Skeletal muscle tissue (tissue), 4 donors: ENCODE results near the gene ESRRA. TPM values are rescaled to one million over a fixed set of nuclear protein-coding genes. Genes with fewer than 3 reads are reported as not detected.
"Not testable (repeated sequence)": the region's sequence is repeated elsewhere in the genome, so short reads cannot be mapped to it uniquely, and the experiment has no call there.

Experiments
- H3K27ac ChIP-seq: one replicate; pipeline ENCODE4 v1.7.0; 2013; ENCODE audit warnings: mild to moderate bottlenecking, low read depth, low read length, inconsistent platforms
- H3K27me3 ChIP-seq, 3 donors: one replicate each; pipeline ENCODE4 v1.7.0; 2013; ENCODE audit warnings: low read length in 3 of 3; ENCODE audit not compliant: control insufficient read depth in 3 of 3, insufficient read depth in 3 of 3
- H3K36me3 ChIP-seq, 3 donors: one replicate each; pipeline ENCODE4 v1.7.0; 2013; ENCODE audit warnings: low read length in 3 of 3; ENCODE audit not compliant: control insufficient read depth in 3 of 3, insufficient read depth in 3 of 3
- H3K4me1 ChIP-seq, 3 donors: one replicate each; pipeline ENCODE4 v1.7.0; 2013; ENCODE audit warnings: low read length in 3 of 3, mild to moderate bottlenecking in 3 of 3; ENCODE audit not compliant: control insufficient read depth in 3 of 3, insufficient read depth in 3 of 3
- H3K4me3 ChIP-seq, 3 donors: one replicate each; pipeline ENCODE4 v1.7.0; 2013; ENCODE audit warnings: low read length in 3 of 3
- H3K9ac ChIP-seq, 3 donors: one replicate each; pipeline ENCODE4 v1.7.0; 2013; ENCODE audit warnings: low read length in 3 of 3, mild to moderate bottlenecking in 3 of 3, moderate library complexity in 2 of 3, low read depth in 1 of 3
- H3K9me3 ChIP-seq, 3 donors: one replicate each; pipeline ENCODE4 v1.7.0; 2013; ENCODE audit warnings: low read length in 3 of 3; ENCODE audit not compliant: control insufficient read depth in 3 of 3
- total RNA-seq: library from RNA; depleted of rRNA; stranded (reverse); fragments of >200 nt; gene quantifications from one replicate; pipeline ENCODE4 v1.2.3, GENCODE V29; 2014
- donor health status: Osteomylitis.

The ESRRA gene
- total RNA-seq, 1 donor from 2014 or later: 35.0 TPM

DNA sequence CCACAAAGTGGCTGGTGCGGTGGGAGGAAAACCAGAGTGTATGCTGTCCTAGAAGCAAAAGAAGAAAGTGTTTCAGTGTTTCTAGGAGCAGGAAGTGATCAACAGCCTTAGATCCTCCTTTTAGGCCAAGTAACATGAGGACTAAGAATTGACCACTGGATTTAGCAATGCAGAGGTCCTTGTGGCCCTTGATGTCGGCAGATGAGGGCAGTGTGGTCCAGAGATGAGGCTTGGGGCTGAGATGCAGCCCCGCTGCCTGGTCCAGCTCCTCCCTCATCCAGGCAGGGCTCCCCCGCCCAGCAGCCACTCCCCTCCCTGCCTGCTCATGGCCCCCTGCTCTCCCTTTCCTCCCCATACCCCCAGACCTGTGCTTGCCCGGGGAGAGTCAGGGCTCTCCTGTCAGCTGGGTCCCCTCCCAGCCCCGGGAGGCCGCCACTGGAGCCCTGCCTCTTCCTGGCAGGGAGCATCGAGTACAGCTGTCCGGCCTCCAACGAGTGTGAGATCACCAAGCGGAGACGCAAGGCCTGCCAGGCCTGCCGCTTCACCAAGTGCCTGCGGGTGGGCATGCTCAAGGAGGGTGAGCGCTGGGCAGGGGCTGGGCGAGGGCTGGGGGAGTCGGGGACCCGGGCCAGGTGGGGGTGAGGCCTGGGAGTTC is 8.3 kb downstream of the ESRRA start:
- no peaks in the 10 kb centered on the region for H3K9me3 ChIP-seq
- H3K27ac ChIP-seq: peak overlapping the region; percentile 78
- H3K9ac ChIP-seq: peak overlapping the region; percentile 60 to 76 (median 65)
- H3K4me1 ChIP-seq: peaks cover 28 to 47% (median 37%) of the 10 kb centered on the region in 3 donors
- peaks cover 12 to 21% (median 17%) of the 10 kb centered on the region in 3 donors for H3K36me3 ChIP-seq
- no peaks in the 10 kb centered on the region for H3K27me3 ChIP-seq
- H3K4me3 ChIP-seq: peak overlapping the region in 2 of 3 donors; percentile 24 to 27

DNA sequence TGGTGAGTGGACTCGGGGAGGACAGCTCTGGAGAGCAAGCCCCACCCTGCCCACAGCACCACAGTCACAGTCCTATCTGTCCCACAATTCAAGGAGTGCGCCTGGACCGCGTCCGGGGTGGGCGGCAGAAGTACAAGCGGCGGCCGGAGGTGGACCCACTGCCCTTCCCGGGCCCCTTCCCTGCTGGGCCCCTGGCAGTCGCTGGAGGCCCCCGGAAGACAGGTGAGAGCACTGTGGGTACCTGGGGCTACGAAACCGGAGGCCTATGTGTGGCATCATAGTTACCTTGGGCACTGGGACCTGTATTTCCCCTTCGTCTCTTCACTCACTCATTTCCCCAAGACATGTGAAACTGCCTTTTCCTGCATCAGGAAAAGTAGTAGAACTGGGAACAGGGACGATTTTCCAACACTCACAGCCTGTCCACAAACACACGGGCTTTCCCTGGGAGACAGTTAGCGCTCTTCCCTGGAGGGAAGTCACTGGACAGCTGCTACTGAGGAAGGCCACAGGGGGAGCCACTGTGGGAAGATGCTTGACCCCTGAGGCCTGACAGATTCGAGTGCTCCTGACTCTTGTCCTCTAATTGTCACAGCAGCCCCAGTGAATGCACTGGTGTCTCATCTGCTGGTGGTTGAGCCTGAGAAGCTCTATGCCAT is 9.0 kb downstream of the ESRRA start:
- Histone ChIP-seq H3K9me3 (no peaks in the 10 kb centered on the region), H3K27me3 (no peaks in the 10 kb centered on the region), H3K4me1 (peaks cover 34 to 52% (median 42%) of the 10 kb centered on the region in 3 donors), H3K4me3 (peak overlapping the region in 2 of 3 donors; percentile 24 to 27), H3K36me3 (peaks cover 12 to 21% (median 17%) of the 10 kb centered on the region in 3 donors), H3K27ac (peak overlapping the region; percentile 78), H3K9ac (peak overlapping the region; percentile 60 to 76 (median 65))

- no peaks in the 10 kb centered on the region for H3K9me3 ChIP-seq
- no peaks in the 10 kb centered on the region for H3K27me3 ChIP-seq
- no peak overlapping the region for H3K4me3 ChIP-seq
- no peak overlapping the region for H3K27ac ChIP-seq
- H3K4me1 ChIP-seq: peaks cover 36 to 56% (median 45%) of the 10 kb centered on the region in 3 donors
- H3K9ac ChIP-seq: peak overlapping the region in 1 of 3 donors; percentile 76
- H3K36me3 ChIP-seq: peaks cover 12 to 21% (median 17%) of the 10 kb centered on the region in 3 donors
These were observed 9.7 kb downstream of the ESRRA start for GRCh38 chr11:64314805-64315561.

DNA sequence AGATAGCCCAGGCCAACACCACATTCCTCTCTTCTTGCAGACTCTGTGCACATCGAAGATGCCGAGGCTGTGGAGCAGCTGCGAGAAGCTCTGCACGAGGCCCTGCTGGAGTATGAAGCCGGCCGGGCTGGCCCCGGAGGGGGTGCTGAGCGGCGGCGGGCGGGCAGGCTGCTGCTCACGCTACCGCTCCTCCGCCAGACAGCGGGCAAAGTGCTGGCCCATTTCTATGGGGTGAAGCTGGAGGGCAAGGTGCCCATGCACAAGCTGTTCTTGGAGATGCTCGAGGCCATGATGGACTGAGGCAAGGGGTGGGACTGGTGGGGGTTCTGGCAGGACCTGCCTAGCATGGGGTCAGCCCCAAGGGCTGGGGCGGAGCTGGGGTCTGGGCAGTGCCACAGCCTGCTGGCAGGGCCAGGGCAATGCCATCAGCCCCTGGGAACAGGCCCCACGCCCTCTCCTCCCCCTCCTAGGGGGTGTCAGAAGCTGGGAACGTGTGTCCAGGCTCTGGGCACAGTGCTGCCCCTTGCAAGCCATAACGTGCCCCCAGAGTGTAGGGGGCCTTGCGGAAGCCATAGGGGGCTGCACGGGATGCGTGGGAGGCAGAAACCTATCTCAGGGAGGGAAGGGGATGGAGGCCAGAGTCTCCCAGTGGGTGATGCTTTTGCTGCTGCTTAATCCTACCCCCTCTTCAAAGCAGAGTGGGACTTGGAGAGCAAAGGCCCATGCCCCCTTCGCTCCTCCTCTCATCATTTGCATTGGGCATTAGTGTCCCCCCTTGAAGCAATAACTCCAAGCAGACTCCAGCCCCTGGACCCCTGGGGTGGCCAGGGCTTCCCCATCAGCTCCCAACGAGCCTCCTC is 10.6 kb downstream of the ESRRA start:
- H3K36me3 ChIP-seq: peaks cover 15 to 27% (median 24%) of the 10 kb centered on the region in 3 donors
- not testable (repeated sequence) for H3K4me3 ChIP-seq, H3K9me3 ChIP-seq, H3K27ac ChIP-seq, H3K27me3 ChIP-seq
- H3K4me1 ChIP-seq: peaks cover 36 to 58% (median 45%) of the 10 kb centered on the region in 3 donors
- peak overlapping the region in 1 of 3 donors; percentile 97 for H3K9ac ChIP-seq

DNA sequence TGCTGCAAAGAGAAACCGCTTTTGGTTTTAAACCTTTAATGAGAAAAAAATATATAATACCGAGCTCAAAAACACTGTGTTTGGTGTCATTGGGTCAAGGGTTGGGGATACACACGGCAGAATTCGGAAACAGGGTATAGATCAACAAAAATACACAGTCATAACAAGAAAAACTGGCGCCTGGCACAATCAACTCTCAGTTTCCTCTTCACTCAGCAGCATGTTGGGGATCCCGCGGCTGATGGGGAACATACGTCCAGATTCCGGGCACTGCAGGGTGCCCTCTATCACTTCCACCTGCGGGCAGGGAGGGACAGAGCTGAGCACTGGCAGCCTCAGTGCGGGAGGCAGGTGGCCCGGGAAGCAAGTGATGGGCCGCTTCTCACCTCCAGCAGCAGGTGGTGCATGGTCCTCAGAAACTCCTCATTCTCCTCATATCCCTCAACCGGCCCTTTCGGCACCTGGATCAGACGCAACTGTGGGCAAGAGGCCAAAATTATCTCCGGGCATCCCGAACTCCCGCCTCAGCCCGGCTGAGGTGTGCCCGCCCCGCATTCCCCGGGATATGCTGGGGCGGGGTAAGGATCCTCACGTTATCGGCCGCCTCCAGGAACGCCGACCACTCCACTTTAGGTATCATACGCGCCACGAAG is 11.5 kb downstream of the ESRRA start:
- peaks cover 22 to 27% (median 27%) of the 10 kb centered on the region in 3 donors for H3K36me3 ChIP-seq
- peaks cover 36 to 58% (median 45%) of the 10 kb centered on the region in 3 donors for H3K4me1 ChIP-seq
- H3K27me3 ChIP-seq: no peaks in the 10 kb centered on the region
- peak overlapping the region; percentile 87 to 95 (median 95) for H3K4me3 ChIP-seq
- peak overlapping the region; percentile 92 to 97 (median 96) for H3K9ac ChIP-seq
- H3K9me3 ChIP-seq: no peaks in the 10 kb centered on the region
- H3K27ac ChIP-seq: peak overlapping the region; percentile 99

DNA sequence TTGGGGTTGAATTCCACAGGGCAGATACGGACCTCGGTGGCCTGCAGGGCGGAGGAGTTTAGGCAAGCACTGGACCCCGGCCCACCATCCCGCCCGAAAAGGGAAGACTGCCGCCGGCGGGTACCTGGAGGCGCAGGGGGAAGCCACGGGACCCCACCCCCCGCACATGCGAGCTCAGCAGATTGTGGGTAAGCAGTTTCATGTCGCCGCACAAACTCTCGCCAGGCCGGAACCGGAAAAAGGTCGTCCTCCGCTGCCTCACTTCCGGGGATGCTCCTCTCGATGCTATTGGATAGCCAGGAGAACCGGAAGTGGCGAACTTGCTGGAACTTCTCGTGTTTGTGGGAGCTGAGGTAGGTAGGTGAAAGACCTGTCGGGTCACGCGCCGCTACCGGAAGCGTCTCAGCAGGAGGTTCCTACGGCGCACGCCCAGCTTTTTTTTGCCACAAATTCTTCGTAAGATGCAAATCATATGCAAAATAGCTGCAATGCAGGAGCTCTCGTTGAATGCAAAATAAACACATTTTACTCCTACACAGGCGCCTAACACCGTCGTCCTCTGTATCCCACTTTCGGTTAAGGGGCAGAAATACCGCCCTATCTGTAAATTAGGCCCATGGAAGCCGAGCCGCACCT is 12.1 kb downstream of the ESRRA start, which contains the start of gene TRMT112:
TSS of gene TRMT112 (minus strand) at position 235 of the 636 bp plus-strand sequence. CDS start at position 202, 33 bp downstream.
- Histone ChIP-seq H3K4me1 (peaks cover 36 to 56% (median 43%) of the 10 kb centered on the region in 3 donors), H3K36me3 (peaks cover 25 to 31% (median 27%) of the 10 kb centered on the region in 3 donors), H3K27me3 (no peaks in the 10 kb centered on the region)

GRCh38 chr11:64317961-64318765 is 12.8 kb downstream of the ESRRA start, which contains the start of gene PRDX5:
Gene PRDX5, plus strand, starts transcription at chr11:64318121. Its CDS starts 95 bp downstream, at chr11:64318216.
- H3K36me3 ChIP-seq: peaks cover 29 to 37% (median 32%) of the 10 kb centered on the region in 3 donors
- peak within 1 kb of the TSS; percentile 87 to 95 (median 95) for H3K4me3 ChIP-seq
- H3K27ac ChIP-seq: peak within 1 kb of the TSS; percentile 99
- peaks cover 29 to 49% (median 36%) of the 10 kb centered on the region in 3 donors for H3K4me1 ChIP-seq
- no peaks in the 10 kb centered on the region for H3K27me3 ChIP-seq
- peak within 1 kb of the TSS; percentile 92 to 97 (median 96) for H3K9ac ChIP-seq
- no peaks in the 10 kb centered on the region for H3K9me3 ChIP-seq

More for the DNA sequence above, 12.1 kb downstream of the ESRRA start, which contains the start of gene TRMT112:
- no peaks in the 10 kb centered on the region for H3K9me3 ChIP-seq
- H3K9ac ChIP-seq: peak within 1 kb of the TSS; percentile 92 to 97 (median 96)
- peak within 1 kb of the TSS; percentile 87 to 95 (median 95) for H3K4me3 ChIP-seq
- peak within 1 kb of the TSS; percentile 99 for H3K27ac ChIP-seq
